Progenitor cell of endocrine pancreas (in vitro differentiated cells): ENCODE measurements around the gene CDK7. TPM values are rescaled to one million over a fixed set of nuclear protein-coding genes. Genes with fewer than 3 reads are reported as not detected.
"Not testable (repeated sequence)": the region's sequence is repeated elsewhere in the genome, so short reads cannot be mapped to it uniquely, and the experiment has no call there.

Experiments
- DNase-seq: peaks from one replicate; pipeline ENCODE4 v3.0.0; 2021; ENCODE audit warnings: low spot score; ENCODE audit not compliant: unreplicated experiment
- H3K27ac Mint-ChIP-seq: 2 replicates; pipeline ENCODE4 v1.8.0; 2021; ENCODE audit warnings: mild to moderate bottlenecking, moderate library complexity, mixed read lengths
- H3K27me3 Mint-ChIP-seq: 2 replicates; pipeline ENCODE4 v1.8.0; 2021; ENCODE audit warnings: mixed read lengths
- H3K36me3 Mint-ChIP-seq: 2 replicates; pipeline ENCODE4 v1.8.0; 2022; ENCODE audit warnings: mixed read lengths; ENCODE audit not compliant: insufficient read depth
- H3K4me1 Mint-ChIP-seq: 2 replicates; pipeline ENCODE4 v1.8.0; 2021; ENCODE audit warnings: low read depth, mixed read lengths
- H3K4me3 Mint-ChIP-seq: 2 replicates; pipeline ENCODE4 v1.8.0; 2021; ENCODE audit warnings: low read depth, mild to moderate bottlenecking, moderate library complexity, mixed read lengths
- H3K9me3 Mint-ChIP-seq: 2 replicates; pipeline ENCODE4 v1.8.0; 2021; ENCODE audit warnings: low read depth, mixed read lengths
- CTCF ChIP-seq: fragments of 200-600 bp; sonication (generic); IDR thresholded peaks from one replicate; pipeline ENCODE4 v1.5.0; 2021; ENCODE audit warnings: antibody characterized with exemption, mild to moderate bottlenecking; ENCODE audit not compliant: unreplicated experiment
- total RNA-seq: library from RNA; stranded (reverse); gene quantifications from 2 replicates; pipeline ENCODE4 v1.2.1, GENCODE V29; 2021

Gene CDK7
- total RNA-seq, 1 donor from 2014 or later: 30.8 TPM

- peaks cover 17% of the 10 kb centered on the region for H3K36me3 Mint-ChIP-seq
- no peak for DNase-seq
- peak overlapping the region; percentile 97 for H3K4me3 Mint-ChIP-seq
- H3K4me1 Mint-ChIP-seq: peaks cover 12% of the 10 kb centered on the region
- peak overlapping the region; percentile 97 for H3K27ac Mint-ChIP-seq
- no peaks in the 10 kb centered on the region for H3K9me3 Mint-ChIP-seq
- no peak for TF ChIP-seq CTCF
- H3K27me3 Mint-ChIP-seq: no peaks in the 10 kb centered on the region
These were observed 17.6 kb upstream of the CDK7 start for GRCh38 chr5:69217151-69217511.

- Mint-ChIP-seq H3K27me3 (no peaks in the 10 kb centered on the region), H3K27ac (peak overlapping the region; percentile 97), H3K36me3 (peaks cover 19% of the 10 kb centered on the region), H3K4me1 (peaks cover 14% of the 10 kb centered on the region), H3K4me3 (peak overlapping the region; percentile 97), H3K9me3 (no peaks in the 10 kb centered on the region)
- peak; percentile 91 for DNase-seq
- TF ChIP-seq CTCF: peak; percentile 33
These were observed 16.8 kb upstream of the CDK7 start for GRCh38 chr5:69217548-69218526.

GRCh38 chr5:69219939-69220338, 14.7 kb upstream of the CDK7 start:
- no peak overlapping the region for H3K4me3 Mint-ChIP-seq
- no peak for DNase-seq
- peak overlapping the region; percentile 49 for H3K27ac Mint-ChIP-seq
- TF ChIP-seq CTCF: no peak
- peaks cover 14% of the 10 kb centered on the region for H3K4me1 Mint-ChIP-seq
- H3K27me3 Mint-ChIP-seq: no peaks in the 10 kb centered on the region
- H3K9me3 Mint-ChIP-seq: no peaks in the 10 kb centered on the region
- H3K36me3 Mint-ChIP-seq: peaks cover 19% of the 10 kb centered on the region

- not testable (repeated sequence) for H3K9me3 Mint-ChIP-seq, H3K27me3 Mint-ChIP-seq, H3K4me3 Mint-ChIP-seq, DNase-seq
- peaks cover 19% of the 10 kb centered on the region for H3K36me3 Mint-ChIP-seq
- H3K4me1 Mint-ChIP-seq: peaks cover 14% of the 10 kb centered on the region
- H3K27ac Mint-ChIP-seq: peak overlapping the region; percentile 95
These were observed 14.3 kb upstream of the CDK7 start for GRCh38 chr5:69220371-69220770.

- DNase-seq, H3K9me3 Mint-ChIP-seq, H3K27me3 Mint-ChIP-seq: not testable (repeated sequence)
- peaks cover 20% of the 10 kb centered on the region for H3K36me3 Mint-ChIP-seq
- peak overlapping the region; percentile 95 for H3K27ac Mint-ChIP-seq
- H3K4me3 Mint-ChIP-seq: peak overlapping the region; percentile 26
- peaks cover 14% of the 10 kb centered on the region for H3K4me1 Mint-ChIP-seq
These were observed 13.9 kb upstream of the CDK7 start for GRCh38 chr5:69220833-69221232.

- no peak overlapping the region for H3K4me3 Mint-ChIP-seq
- H3K27ac Mint-ChIP-seq: no peak overlapping the region
- H3K36me3 Mint-ChIP-seq: peaks cover 18% of the 10 kb centered on the region
- DNase-seq: no peak
- TF ChIP-seq CTCF: no peak
- H3K27me3 Mint-ChIP-seq: no peaks in the 10 kb centered on the region
- H3K9me3 Mint-ChIP-seq: no peaks in the 10 kb centered on the region
- H3K4me1 Mint-ChIP-seq: peaks cover 11% of the 10 kb centered on the region
These were observed 10.2 kb upstream of the CDK7 start for GRCh38 chr5:69224520-69224919.
